LNCaP clone FGC (cell line): ENCODE results near the gene EIF4G2.

Experiments
- DNase-seq: peaks from one replicate; pipeline ENCODE4 v3.0.0-alpha.2; 2011; ENCODE audit warnings: low read depth
- H3K4me3 ChIP-seq: 2 replicates; pipeline ENCODE4 v1.5.1; 2011; ENCODE audit warnings: mild to moderate bottlenecking, low read depth, low read length, control low read depth
- TF ChIP-seq, protein P1 (sequence below): IDR thresholded peaks from 2 replicates; pipeline ENCODE4 v1.5.1; 2012; ENCODE audit warnings: mild to moderate bottlenecking; ENCODE audit not compliant: control insufficient read depth, insufficient read depth; ENCODE audit errors: extremely low read depth

EIF4G2 gene

GRCh38 chr11:10777393-10777793, 31.3 kb downstream of the EIF4G2 start:
- TF ChIP-seq, protein P1, sequence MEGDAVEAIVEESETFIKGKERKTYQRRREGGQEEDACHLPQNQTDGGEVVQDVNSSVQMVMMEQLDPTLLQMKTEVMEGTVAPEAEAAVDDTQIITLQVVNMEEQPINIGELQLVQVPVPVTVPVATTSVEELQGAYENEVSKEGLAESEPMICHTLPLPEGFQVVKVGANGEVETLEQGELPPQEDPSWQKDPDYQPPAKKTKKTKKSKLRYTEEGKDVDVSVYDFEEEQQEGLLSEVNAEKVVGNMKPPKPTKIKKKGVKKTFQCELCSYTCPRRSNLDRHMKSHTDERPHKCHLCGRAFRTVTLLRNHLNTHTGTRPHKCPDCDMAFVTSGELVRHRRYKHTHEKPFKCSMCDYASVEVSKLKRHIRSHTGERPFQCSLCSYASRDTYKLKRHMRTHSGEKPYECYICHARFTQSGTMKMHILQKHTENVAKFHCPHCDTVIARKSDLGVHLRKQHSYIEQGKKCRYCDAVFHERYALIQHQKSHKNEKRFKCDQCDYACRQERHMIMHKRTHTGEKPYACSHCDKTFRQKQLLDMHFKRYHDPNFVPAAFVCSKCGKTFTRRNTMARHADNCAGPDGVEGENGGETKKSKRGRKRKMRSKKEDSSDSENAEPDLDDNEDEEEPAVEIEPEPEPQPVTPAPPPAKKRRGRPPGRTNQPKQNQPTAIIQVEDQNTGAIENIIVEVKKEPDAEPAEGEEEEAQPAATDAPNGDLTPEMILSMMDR = no peak
- DNase-seq = peak; percentile 93
- no peak overlapping the region for H3K4me3 ChIP-seq

- no peak for DNase-seq
Measured at GRCh38 chr11:10774811-10775210, 33.9 kb downstream of the EIF4G2 start.

GRCh38 chr11:10771457-10771856, 37.3 kb downstream of the EIF4G2 start:
- DNase-seq = no peak

More at GRCh38 chr11:10774811-10775210, 33.9 kb downstream of the EIF4G2 start:
- H3K4me3 ChIP-seq = no peak overlapping the region
- TF ChIP-seq, protein P1 = no peak

GRCh38 chr11:10770626-10771254, 38.0 kb downstream of the EIF4G2 start:
- TF ChIP-seq, protein P1 = peak; percentile 77
- H3K4me3 ChIP-seq = no peak overlapping the region
- peak; percentile 43 for DNase-seq

More at GRCh38 chr11:10771457-10771856, 37.3 kb downstream of the EIF4G2 start:
- H3K4me3 ChIP-seq = no peak overlapping the region
- TF ChIP-seq, protein P1 = no peak

DNA sequence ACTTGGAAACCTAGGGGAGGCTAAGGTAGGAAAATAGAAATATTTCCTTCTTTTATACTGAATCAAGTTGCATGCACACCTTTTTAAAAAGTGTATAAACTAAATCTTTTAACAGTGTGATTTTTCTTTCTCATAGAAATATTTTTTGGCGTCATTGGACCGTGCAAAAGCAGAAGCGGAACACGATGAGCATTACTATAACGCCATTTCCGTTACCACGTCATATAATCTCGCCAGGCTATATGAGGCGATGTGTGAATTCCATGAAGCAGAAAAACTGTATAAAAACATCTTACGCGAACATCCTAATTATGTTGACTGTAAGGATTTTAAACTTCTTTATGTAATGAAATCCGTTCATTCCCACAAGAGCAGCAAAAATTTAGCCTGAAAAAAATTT, 44.3 kb downstream of the EIF4G2 start:
- no peak overlapping the region for H3K4me3 ChIP-seq
- no peak for DNase-seq
- TF ChIP-seq, protein P1 = no peak

GRCh38 chr11:10763766-10764165, 45.0 kb downstream of the EIF4G2 start:
- no peak overlapping the region for H3K4me3 ChIP-seq
- DNase-seq = no peak
- TF ChIP-seq, protein P1 = no peak

DNA sequence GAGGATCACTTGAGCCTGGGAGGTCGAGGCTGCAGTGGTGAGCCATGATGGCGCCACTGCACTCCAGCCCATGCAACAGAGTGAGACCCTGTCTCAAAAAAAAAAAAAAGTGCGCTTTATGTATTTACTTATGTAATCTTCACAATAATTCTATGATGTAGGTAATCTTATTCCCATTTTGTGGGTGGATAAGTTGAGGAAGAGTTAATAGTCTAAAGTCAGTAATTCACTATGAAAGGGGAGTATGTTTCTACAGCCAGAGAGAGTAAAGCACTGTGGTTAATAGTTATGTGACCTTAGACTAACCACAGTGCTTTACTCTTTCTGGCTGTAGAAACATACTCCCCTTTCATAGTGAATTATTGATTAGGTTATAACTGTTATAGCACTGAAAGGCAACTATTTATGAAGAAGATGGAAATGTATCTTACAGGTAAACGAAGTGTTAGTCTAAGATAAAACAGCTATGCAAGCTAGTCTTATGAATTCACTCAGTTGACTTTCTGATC, 45.8 kb downstream of the EIF4G2 start:
- H3K4me3 ChIP-seq = no peak overlapping the region
- TF ChIP-seq, protein P1 = no peak
- no peak for DNase-seq
